Measurements from ENCODE around the gene UBE2V1. TPM values are rescaled to one million over a fixed set of nuclear protein-coding genes. Genes with fewer than 3 reads are reported as not detected.
"Not testable (repeated sequence)": the region's sequence is repeated elsewhere in the genome, so short reads cannot be mapped to it uniquely, and the experiment has no call there.

UBE2V1 gene
- total RNA-seq, 1 donor from 2014 or later = 106 TPM

DNA sequence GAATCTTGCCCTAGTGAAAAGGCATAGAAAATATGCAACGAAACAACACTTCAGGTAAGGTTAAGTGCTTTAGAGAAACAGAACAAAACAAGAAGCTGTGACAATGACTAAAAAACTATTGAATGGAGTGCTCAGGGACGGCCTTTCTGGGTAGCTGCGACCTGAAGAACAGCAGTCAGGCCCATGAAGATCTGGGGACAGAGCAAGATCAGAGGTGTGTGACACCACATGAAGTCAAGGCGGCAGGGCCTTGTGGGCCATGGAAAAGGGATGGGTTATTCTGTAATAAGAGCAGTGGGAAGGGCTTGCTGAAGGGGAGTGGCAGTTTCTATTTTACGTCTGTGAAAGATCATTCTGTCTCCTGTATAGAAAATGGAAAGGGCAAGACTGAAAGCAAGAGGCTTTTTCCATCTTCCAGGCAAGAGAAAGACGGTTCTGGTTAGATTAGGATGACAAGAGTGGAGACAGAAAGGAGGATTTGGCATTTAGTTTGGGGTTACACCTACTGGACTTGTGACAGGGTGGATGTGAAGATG, 5.1 kb downstream of the UBE2V1 start:
- Mint-ChIP-seq H3K27ac (ENCODE audit: unreplicated experiment) (peak overlapping the region; percentile 61), H3K4me3 (ENCODE audit: unreplicated experiment) (no peak overlapping the region), H3K27me3 (ENCODE audit: unreplicated experiment) (no peaks in the 10 kb centered on the region), H3K9me3 (ENCODE audit: unreplicated experiment) (no peaks in the 10 kb centered on the region), H3K36me3 (ENCODE audit: unreplicated experiment) (peaks cover 3% of the 10 kb centered on the region), H3K4me1 (ENCODE audit: unreplicated experiment) (peaks cover 82% of the 10 kb centered on the region)
- DNase-seq (ENCODE audit: extremely low spot score, unreplicated experiment) = no peak
- TF ChIP-seq, protein P1, sequence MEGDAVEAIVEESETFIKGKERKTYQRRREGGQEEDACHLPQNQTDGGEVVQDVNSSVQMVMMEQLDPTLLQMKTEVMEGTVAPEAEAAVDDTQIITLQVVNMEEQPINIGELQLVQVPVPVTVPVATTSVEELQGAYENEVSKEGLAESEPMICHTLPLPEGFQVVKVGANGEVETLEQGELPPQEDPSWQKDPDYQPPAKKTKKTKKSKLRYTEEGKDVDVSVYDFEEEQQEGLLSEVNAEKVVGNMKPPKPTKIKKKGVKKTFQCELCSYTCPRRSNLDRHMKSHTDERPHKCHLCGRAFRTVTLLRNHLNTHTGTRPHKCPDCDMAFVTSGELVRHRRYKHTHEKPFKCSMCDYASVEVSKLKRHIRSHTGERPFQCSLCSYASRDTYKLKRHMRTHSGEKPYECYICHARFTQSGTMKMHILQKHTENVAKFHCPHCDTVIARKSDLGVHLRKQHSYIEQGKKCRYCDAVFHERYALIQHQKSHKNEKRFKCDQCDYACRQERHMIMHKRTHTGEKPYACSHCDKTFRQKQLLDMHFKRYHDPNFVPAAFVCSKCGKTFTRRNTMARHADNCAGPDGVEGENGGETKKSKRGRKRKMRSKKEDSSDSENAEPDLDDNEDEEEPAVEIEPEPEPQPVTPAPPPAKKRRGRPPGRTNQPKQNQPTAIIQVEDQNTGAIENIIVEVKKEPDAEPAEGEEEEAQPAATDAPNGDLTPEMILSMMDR (IDR thresholded peaks at IDR 0.05) = no peak

DNA sequence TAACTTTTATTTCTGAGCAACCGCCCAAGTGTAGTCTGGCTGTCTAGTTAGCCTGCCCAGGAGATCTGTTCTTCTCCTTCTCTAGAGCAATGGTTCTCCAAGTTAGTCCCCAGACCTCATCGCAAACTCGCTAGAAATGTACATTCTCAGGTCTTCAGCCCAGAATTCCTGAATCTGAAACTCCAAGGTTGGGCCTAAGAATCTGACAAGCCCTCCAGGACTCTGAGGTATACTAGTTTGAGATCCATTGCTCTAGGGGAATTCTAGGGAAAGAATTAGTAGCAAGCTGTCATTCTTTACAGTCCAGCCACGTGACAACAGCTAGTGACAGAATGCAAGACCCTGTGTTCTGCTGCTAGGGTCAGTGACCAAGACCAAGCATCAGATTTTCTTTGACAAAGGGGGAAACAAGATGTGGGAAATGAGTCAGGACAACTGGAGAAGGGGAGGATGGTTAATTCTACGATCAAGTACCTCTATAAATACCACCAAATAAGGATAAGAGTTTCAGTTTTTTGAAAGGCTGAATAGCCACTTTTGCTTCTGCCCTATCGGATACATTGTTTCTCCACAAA, 5.8 kb downstream of the UBE2V1 start:
- DNase-seq (ENCODE audit: extremely low spot score, unreplicated experiment) = no peak
- Mint-ChIP-seq H3K27me3 (ENCODE audit: unreplicated experiment) (no peaks in the 10 kb centered on the region), H3K9me3 (ENCODE audit: unreplicated experiment) (no peaks in the 10 kb centered on the region), H3K4me3 (ENCODE audit: unreplicated experiment) (no peak overlapping the region), H3K4me1 (ENCODE audit: unreplicated experiment) (peaks cover 82% of the 10 kb centered on the region), H3K27ac (ENCODE audit: unreplicated experiment) (peak overlapping the region; percentile 61), H3K36me3 (ENCODE audit: unreplicated experiment) (peaks cover 3% of the 10 kb centered on the region)
- TF ChIP-seq, protein P1 (IDR thresholded peaks at IDR 0.05) = no peak

DNA sequence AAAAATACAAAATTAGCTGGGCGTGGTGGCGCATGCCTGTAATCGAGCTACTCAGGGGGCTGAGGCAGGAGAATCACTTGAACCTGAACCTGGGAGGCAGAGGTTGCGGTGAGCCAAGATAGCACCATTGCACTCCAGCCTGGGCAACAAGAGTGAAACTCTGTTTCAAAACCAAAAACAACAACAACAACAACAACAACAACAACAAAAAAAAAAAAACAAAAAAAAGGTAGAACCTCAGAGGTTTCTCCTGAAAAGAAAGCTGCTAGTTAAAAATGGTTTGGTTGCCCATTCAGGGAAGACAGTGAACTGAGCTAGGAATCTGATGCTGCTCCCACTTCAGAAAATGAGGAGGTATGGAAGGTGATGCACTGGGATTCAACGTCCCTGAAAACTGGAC, 6.3 kb downstream of the UBE2V1 start:
- peak overlapping the region; percentile 61 for H3K27ac Mint-ChIP-seq (ENCODE audit: unreplicated experiment)
- H3K36me3 Mint-ChIP-seq (ENCODE audit: unreplicated experiment); H3K27me3 Mint-ChIP-seq (ENCODE audit: unreplicated experiment); DNase-seq (ENCODE audit: extremely low spot score, unreplicated experiment); H3K4me3 Mint-ChIP-seq (ENCODE audit: unreplicated experiment); H3K9me3 Mint-ChIP-seq (ENCODE audit: unreplicated experiment): not testable (repeated sequence)
- H3K4me1 Mint-ChIP-seq (ENCODE audit: unreplicated experiment) = peaks cover 81% of the 10 kb centered on the region

DNA sequence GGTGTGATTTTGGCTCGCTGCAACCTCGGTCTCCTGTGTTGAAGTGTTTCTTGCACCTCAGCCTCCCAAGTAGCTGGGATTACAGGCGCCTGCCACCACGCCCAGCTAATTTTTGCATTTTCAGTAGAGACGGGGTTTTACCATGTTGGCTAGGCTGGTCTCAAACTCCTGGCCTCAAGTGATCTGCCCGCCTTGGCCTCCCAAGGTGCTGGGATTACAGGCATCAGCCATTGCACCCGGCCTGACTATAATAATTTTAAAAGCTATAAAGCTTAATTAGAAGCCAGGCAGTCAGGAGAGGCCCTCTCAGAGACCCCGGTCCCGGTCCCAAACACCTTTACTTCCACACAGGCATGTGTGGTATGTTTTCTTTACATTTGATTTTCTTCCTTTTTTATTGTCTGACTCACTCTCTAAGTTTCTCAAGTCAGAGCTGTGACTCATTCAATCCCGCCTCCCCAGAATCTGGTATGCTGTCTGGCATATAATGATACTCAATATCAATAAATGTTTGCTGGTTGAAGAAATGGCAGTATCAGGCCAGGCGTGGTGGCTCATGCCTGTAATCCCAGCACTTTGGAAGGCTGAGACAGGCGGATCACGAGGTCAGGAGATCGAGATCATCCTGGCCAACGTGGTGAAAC, 9.4 kb downstream of the UBE2V1 start:
- H3K27me3 Mint-ChIP-seq (ENCODE audit: unreplicated experiment); H3K9me3 Mint-ChIP-seq (ENCODE audit: unreplicated experiment); H3K36me3 Mint-ChIP-seq (ENCODE audit: unreplicated experiment); DNase-seq (ENCODE audit: extremely low spot score, unreplicated experiment): not testable (repeated sequence)
- H3K27ac Mint-ChIP-seq (ENCODE audit: unreplicated experiment) = peak overlapping the region; percentile 89
- peaks cover 74% of the 10 kb centered on the region for H3K4me1 Mint-ChIP-seq (ENCODE audit: unreplicated experiment)
- peak overlapping the region; percentile 35 for H3K4me3 Mint-ChIP-seq (ENCODE audit: unreplicated experiment)

DNA sequence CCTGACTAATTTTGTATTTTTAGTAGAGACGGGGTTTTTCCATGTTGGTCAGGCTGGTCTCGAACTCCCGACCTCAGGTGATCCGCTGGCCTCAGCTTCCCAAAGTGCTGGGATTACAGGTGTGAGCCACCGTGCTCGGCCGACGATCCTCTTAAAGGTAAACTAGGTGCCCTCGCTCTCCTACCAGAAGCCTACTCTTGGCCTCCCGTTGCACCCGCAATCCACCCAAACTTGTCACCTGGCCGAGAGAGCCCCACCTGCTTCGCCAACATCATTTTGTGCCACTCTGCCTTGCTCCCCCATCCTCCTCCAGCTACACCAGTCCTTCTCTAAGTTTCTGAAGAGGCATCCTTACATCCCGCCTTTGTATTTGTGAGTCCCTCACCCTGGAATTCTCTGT, 10.4 kb downstream of the UBE2V1 start:
- DNase-seq (ENCODE audit: extremely low spot score, unreplicated experiment); H3K9me3 Mint-ChIP-seq (ENCODE audit: unreplicated experiment); H3K27me3 Mint-ChIP-seq (ENCODE audit: unreplicated experiment); H3K36me3 Mint-ChIP-seq (ENCODE audit: unreplicated experiment); H3K4me3 Mint-ChIP-seq (ENCODE audit: unreplicated experiment): not testable (repeated sequence)
- Mint-ChIP-seq H3K27ac (ENCODE audit: unreplicated experiment) (peak overlapping the region; percentile 89), H3K4me1 (ENCODE audit: unreplicated experiment) (peaks cover 71% of the 10 kb centered on the region)

DNA sequence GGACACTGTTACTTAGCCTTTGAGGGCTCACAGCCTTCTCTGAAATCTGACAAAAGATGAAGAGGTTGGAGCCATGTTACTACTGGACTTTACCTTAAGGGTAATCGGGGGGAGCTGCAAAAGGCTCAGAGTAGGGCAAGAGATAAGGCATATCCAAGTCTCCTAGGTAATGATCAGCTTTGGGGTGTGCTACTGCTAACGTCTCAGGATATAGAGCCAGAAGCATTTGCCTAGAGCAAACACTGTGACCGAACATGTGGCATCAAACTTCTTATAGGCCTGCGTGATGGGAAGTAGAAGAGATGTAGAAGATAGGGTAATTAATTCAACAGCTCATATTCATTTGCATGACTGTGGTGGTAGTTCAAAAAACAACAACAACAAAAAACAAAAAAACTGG, 11.1 kb downstream of the UBE2V1 start:
- no peak for DNase-seq (ENCODE audit: extremely low spot score, unreplicated experiment)
- Mint-ChIP-seq H3K36me3 (ENCODE audit: unreplicated experiment) (peaks cover 6% of the 10 kb centered on the region), H3K4me1 (ENCODE audit: unreplicated experiment) (peaks cover 65% of the 10 kb centered on the region), H3K9me3 (ENCODE audit: unreplicated experiment) (no peaks in the 10 kb centered on the region), H3K4me3 (ENCODE audit: unreplicated experiment) (no peak overlapping the region), H3K27ac (ENCODE audit: unreplicated experiment) (peak overlapping the region; percentile 43), H3K27me3 (ENCODE audit: unreplicated experiment) (no peaks in the 10 kb centered on the region)
- TF ChIP-seq, protein P1 (IDR thresholded peaks at IDR 0.05) = no peak

Data from osteocyte (in vitro differentiated cells).